ENCODE data around the gene ALK.

Gene ALK

DNA sequence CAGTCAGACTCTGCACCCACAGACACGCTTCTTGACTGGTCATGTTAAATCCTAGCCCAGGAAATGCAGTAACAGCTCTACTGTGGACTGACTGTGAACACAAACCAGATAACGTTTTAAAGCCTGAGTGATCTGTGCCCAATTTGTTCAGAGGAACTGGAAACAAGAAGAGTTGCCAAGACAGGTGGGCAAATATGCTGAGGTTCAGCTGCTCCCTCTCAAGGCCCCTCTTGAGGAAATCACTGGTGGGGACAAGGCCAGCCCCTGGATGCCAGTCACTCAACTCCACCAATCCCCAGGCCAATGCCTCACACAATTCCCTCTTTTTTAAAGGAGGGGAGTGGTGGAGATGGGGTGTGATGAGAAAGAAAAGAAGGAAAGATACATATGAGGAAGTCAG is 261.2 kb downstream of the ALK start:
- TF ChIP-seq, protein P1, sequence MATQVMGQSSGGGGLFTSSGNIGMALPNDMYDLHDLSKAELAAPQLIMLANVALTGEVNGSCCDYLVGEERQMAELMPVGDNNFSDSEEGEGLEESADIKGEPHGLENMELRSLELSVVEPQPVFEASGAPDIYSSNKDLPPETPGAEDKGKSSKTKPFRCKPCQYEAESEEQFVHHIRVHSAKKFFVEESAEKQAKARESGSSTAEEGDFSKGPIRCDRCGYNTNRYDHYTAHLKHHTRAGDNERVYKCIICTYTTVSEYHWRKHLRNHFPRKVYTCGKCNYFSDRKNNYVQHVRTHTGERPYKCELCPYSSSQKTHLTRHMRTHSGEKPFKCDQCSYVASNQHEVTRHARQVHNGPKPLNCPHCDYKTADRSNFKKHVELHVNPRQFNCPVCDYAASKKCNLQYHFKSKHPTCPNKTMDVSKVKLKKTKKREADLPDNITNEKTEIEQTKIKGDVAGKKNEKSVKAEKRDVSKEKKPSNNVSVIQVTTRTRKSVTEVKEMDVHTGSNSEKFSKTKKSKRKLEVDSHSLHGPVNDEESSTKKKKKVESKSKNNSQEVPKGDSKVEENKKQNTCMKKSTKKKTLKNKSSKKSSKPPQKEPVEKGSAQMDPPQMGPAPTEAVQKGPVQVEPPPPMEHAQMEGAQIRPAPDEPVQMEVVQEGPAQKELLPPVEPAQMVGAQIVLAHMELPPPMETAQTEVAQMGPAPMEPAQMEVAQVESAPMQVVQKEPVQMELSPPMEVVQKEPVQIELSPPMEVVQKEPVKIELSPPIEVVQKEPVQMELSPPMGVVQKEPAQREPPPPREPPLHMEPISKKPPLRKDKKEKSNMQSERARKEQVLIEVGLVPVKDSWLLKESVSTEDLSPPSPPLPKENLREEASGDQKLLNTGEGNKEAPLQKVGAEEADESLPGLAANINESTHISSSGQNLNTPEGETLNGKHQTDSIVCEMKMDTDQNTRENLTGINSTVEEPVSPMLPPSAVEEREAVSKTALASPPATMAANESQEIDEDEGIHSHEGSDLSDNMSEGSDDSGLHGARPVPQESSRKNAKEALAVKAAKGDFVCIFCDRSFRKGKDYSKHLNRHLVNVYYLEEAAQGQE (IDR thresholded peaks at IDR 0.05; ENCODE audit: insufficient read depth in 1 of 2, low read depth in 2 of 2, low read length in 2 of 2), result no peak
- TF ChIP-seq SIN3A (IDR thresholded peaks at IDR 0.05; ENCODE audit: borderline replicate concordance, insufficient read depth, low read length) (no peak), TAF1 (IDR thresholded peaks at IDR 0.05; ENCODE audit: borderline replicate concordance, insufficient read depth, low read length) (no peak), POLR2AphosphoS5 (IDR thresholded peaks at IDR 0.05; ENCODE audit: low read depth, low read length) (no peak), FOXP2 (optimal IDR thresholded peaks at IDR 0.05; ENCODE audit: borderline replicate concordance, extremely low read depth, extremely low read length, insufficient read depth) (no peak)

GRCh38 chr2:29659178-29659577 is 262.2 kb downstream of the ALK start:
- TF ChIP-seq, protein P1 (IDR thresholded peaks at IDR 0.05; ENCODE audit: insufficient read depth in 1 of 2, low read depth in 2 of 2, low read length in 2 of 2), result no peak
- no peak for TF ChIP-seq FOXP2 (optimal IDR thresholded peaks at IDR 0.05; ENCODE audit: borderline replicate concordance, extremely low read depth, extremely low read length, insufficient read depth)
- TF ChIP-seq SIN3A (IDR thresholded peaks at IDR 0.05; ENCODE audit: borderline replicate concordance, insufficient read depth, low read length), result no peak
- TF ChIP-seq TAF1 (IDR thresholded peaks at IDR 0.05; ENCODE audit: borderline replicate concordance, insufficient read depth, low read length), result no peak
- no peak for TF ChIP-seq POLR2AphosphoS5 (IDR thresholded peaks at IDR 0.05; ENCODE audit: low read depth, low read length)

- TF ChIP-seq TAF1 (IDR thresholded peaks at IDR 0.05; ENCODE audit: borderline replicate concordance, insufficient read depth, low read length), result no peak
- no peak for TF ChIP-seq POLR2AphosphoS5 (IDR thresholded peaks at IDR 0.05; ENCODE audit: low read depth, low read length)
- TF ChIP-seq FOXP2 (optimal IDR thresholded peaks at IDR 0.05; ENCODE audit: borderline replicate concordance, extremely low read depth, extremely low read length, insufficient read depth), result no peak
- TF ChIP-seq SIN3A (IDR thresholded peaks at IDR 0.05; ENCODE audit: borderline replicate concordance, insufficient read depth, low read length), result no peak
- TF ChIP-seq, protein P1 (IDR thresholded peaks at IDR 0.05; ENCODE audit: insufficient read depth in 1 of 2, low read depth in 2 of 2, low read length in 2 of 2), result no peak
Observed at GRCh38 chr2:29657674-29658073, 263.7 kb downstream of the ALK start.

GRCh38 chr2:29655391-29656086 is 265.8 kb downstream of the ALK start:
- TF ChIP-seq POLR2AphosphoS5 (IDR thresholded peaks at IDR 0.05; ENCODE audit: low read depth, low read length), result no peak
- TF ChIP-seq SIN3A (IDR thresholded peaks at IDR 0.05; ENCODE audit: borderline replicate concordance, insufficient read depth, low read length), result no peak
- no peak for TF ChIP-seq FOXP2 (optimal IDR thresholded peaks at IDR 0.05; ENCODE audit: borderline replicate concordance, extremely low read depth, extremely low read length, insufficient read depth)
- TF ChIP-seq, protein P1 (IDR thresholded peaks at IDR 0.05; ENCODE audit: insufficient read depth in 1 of 2, low read depth in 2 of 2, low read length in 2 of 2), result no peak
- no peak for TF ChIP-seq TAF1 (IDR thresholded peaks at IDR 0.05; ENCODE audit: borderline replicate concordance, insufficient read depth, low read length)
